Measurements from ENCODE around the gene TPRKB.
"Not testable (repeated sequence)": the region's sequence is repeated elsewhere in the genome, so short reads cannot be mapped to it uniquely, and the experiment has no call there.

Gene TPRKB

GRCh38 chr2:73704285-73704684, 32.9 kb downstream of the TPRKB start:
- Histone ChIP-seq H2AFZ (ENCODE audit: low read depth) (no peak overlapping the region), H3K4me1 (ENCODE audit: low read depth, poor library complexity, severe bottlenecking) (no peaks in the 10 kb centered on the region), H3K9ac (no peak overlapping the region), H3K4me3 (IDR thresholded peaks at IDR 0.05; ENCODE audit: insufficient read depth, low read depth, low read length) (no peak overlapping the region), H3K27me3 (ENCODE audit: insufficient read depth, low read depth) (no peaks in the 10 kb centered on the region), H3K4me2 (no peak overlapping the region), H4K20me1 (ENCODE audit: insufficient read depth) (no peaks in the 10 kb centered on the region), H3K79me2 (ENCODE audit: insufficient read depth, low read depth) (no peaks in the 10 kb centered on the region), H3K27ac (no peak overlapping the region), H3K36me3 (ENCODE audit: insufficient read depth) (no peaks in the 10 kb centered on the region)
- TF ChIP-seq CTCF (conservative IDR thresholded peaks at IDR 0.05; ENCODE audit: low read depth, low read length), result no peak

DNA sequence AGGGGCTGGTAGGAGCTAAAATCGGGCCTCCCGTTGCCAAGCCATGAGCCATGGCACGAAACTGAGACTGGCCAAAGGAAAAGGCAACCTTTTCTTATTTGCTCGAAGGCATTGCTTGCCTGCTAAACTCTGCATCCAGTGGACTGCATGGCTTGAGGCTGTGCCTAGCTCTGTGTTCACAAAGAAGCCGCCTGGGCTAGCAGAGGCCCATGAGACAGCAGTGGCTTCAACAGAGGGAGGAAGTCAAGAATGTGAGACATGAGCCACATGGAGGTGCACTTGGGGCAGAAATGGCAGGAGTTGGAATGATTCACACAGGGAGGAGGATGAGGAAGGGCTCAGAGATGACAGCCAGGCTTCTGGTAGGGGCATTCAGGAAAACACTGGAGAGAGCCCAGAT, 33.5 kb downstream of the TPRKB start:
- Histone ChIP-seq H3K4me1 (ENCODE audit: low read depth, poor library complexity, severe bottlenecking) (no peaks in the 10 kb centered on the region), H3K27me3 (ENCODE audit: insufficient read depth, low read depth) (no peaks in the 10 kb centered on the region), H3K79me2 (ENCODE audit: insufficient read depth, low read depth) (no peaks in the 10 kb centered on the region), H4K20me1 (ENCODE audit: insufficient read depth) (no peaks in the 10 kb centered on the region), H2AFZ (ENCODE audit: low read depth) (no peak overlapping the region), H3K4me3 (IDR thresholded peaks at IDR 0.05; ENCODE audit: insufficient read depth, low read depth, low read length) (no peak overlapping the region), H3K4me2 (no peak overlapping the region), H3K27ac (no peak overlapping the region), H3K9ac (no peak overlapping the region), H3K36me3 (ENCODE audit: insufficient read depth) (no peaks in the 10 kb centered on the region)
- no peak for TF ChIP-seq CTCF (conservative IDR thresholded peaks at IDR 0.05; ENCODE audit: low read depth, low read length)

DNA sequence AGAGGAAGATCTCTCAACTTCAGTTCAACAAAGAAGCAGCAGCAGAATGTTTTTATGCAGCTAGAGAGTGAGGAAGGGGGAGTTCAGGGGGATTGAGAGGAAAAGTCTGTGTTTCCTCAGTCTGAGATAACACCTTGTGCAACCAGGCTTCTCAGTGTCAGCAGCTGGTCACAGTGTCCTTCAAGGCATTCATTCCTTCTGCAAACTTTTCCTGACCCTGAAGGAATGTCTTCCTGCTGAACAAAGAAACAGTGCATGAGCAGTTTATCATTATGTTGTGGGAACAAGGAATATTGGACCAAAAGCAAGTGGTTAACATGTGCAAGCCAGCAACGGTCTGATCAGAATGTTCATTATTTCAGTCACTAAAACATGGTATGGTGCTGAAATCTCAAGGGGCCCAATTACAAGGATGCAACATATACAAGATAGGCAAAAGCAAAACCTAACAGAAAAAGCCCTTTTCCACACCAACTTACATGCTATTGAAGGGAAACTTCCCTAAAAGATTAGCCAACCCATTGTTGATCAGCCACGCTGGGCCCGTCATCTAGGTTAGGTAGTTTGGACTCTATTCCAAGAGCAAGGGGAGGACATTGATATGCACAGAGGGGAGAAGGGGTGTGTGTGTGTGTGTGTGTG, 34.2 kb downstream of the TPRKB start:
- not testable (repeated sequence) for H3K9ac ChIP-seq; H3K4me2 ChIP-seq; H3K27me3 ChIP-seq (ENCODE audit: insufficient read depth, low read depth); H3K4me1 ChIP-seq (ENCODE audit: low read depth, poor library complexity, severe bottlenecking); H3K27ac ChIP-seq; H3K79me2 ChIP-seq (ENCODE audit: insufficient read depth, low read depth); H2AFZ ChIP-seq (ENCODE audit: low read depth); H4K20me1 ChIP-seq (ENCODE audit: insufficient read depth); H3K4me3 ChIP-seq (IDR thresholded peaks at IDR 0.05; ENCODE audit: insufficient read depth, low read depth, low read length); H3K36me3 ChIP-seq (ENCODE audit: insufficient read depth)

- Histone ChIP-seq H3K36me3 (ENCODE audit: insufficient read depth) (no peaks in the 10 kb centered on the region), H4K20me1 (ENCODE audit: insufficient read depth) (no peaks in the 10 kb centered on the region), H3K4me2 (no peak overlapping the region), H2AFZ (ENCODE audit: low read depth) (no peak overlapping the region), H3K4me3 (IDR thresholded peaks at IDR 0.05; ENCODE audit: insufficient read depth, low read depth, low read length) (no peak overlapping the region), H3K27ac (no peak overlapping the region), H3K27me3 (ENCODE audit: insufficient read depth, low read depth) (no peaks in the 10 kb centered on the region), H3K9ac (no peak overlapping the region), H3K4me1 (ENCODE audit: low read depth, poor library complexity, severe bottlenecking) (no peaks in the 10 kb centered on the region), H3K79me2 (ENCODE audit: insufficient read depth, low read depth) (no peaks in the 10 kb centered on the region)
- TF ChIP-seq CTCF (conservative IDR thresholded peaks at IDR 0.05; ENCODE audit: low read depth, low read length), result no peak
These were observed 35.0 kb downstream of the TPRKB start for GRCh38 chr2:73701968-73702665.

- H3K4me3 ChIP-seq (IDR thresholded peaks at IDR 0.05; ENCODE audit: insufficient read depth, low read depth, low read length); H2AFZ ChIP-seq (ENCODE audit: low read depth); H3K27me3 ChIP-seq (ENCODE audit: insufficient read depth, low read depth); H3K36me3 ChIP-seq (ENCODE audit: insufficient read depth); H3K27ac ChIP-seq; H4K20me1 ChIP-seq (ENCODE audit: insufficient read depth); H3K9ac ChIP-seq; H3K79me2 ChIP-seq (ENCODE audit: insufficient read depth, low read depth); H3K4me1 ChIP-seq (ENCODE audit: low read depth, poor library complexity, severe bottlenecking); H3K4me2 ChIP-seq: not testable (repeated sequence)
These were observed 35.7 kb downstream of the TPRKB start for GRCh38 chr2:73701448-73701765.

Measured in KMS-11 (cell line).